GM12872 (cell line): ENCODE measurements around the gene KLHL28.

Source experiments
- TF ChIP-seq, protein P1 (sequence below): IDR thresholded peaks from 3 replicates; pipeline ENCODE4 v1.5.1; 2011; ENCODE audit warnings: low read depth, mild to moderate bottlenecking, low read length, moderate library complexity; ENCODE audit not compliant: insufficient read depth

Gene KLHL28, protein sequence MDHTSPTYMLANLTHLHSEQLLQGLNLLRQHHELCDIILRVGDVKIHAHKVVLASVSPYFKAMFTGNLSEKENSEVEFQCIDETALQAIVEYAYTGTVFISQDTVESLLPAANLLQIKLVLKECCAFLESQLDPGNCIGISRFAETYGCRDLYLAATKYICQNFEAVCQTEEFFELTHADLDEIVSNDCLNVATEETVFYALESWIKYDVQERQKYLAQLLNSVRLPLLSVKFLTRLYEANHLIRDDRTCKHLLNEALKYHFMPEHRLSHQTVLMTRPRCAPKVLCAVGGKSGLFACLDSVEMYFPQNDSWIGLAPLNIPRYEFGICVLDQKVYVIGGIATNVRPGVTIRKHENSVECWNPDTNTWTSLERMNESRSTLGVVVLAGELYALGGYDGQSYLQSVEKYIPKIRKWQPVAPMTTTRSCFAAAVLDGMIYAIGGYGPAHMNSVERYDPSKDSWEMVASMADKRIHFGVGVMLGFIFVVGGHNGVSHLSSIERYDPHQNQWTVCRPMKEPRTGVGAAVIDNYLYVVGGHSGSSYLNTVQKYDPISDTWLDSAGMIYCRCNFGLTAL

DNA sequence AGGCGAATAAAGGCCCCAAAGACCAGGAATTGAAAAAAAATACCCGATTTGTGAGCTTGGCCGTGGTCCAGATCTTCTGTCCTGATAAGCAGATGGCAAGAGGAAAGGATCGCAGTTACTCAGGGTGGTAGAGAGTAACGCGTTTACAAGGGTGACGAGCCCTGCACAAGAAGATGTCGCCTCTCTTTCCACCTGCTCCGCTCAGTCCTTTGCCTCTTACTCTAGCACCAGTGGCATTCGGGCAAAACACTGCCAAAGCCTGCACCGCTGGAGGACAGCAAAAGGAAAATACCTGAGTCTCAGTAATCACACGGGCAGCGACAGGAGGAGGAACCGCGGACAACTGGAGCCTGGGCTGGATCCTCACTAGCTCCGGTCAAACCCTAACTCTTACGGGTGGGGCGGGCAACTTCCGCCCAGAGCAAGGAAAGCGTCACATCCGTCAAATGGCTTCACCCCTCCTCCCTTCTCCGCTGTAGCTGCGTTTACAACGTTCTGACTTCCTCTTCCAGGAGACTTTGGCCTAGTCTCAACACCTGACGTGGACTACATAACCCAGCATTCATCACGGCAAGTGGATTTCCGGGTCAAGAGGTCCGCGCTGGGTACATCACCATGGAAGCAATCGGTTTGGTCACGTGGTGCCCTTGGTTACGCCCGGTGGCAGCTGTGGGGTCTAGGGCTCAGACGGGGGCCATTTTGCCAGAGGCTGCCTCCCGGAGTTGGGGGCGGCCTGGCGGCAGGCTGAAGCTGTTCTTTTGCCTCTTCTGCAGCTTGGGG lies at the start of gene KLHL28, which contains the start of gene TOGARAM1:
Gene KLHL28 (minus strand): TSS at position 394 of the 780 bp plus-strand sequence. CDS start 16,019 bp downstream, outside the sequence.
Gene TOGARAM1 (plus strand): TSS at position 637 of the 780 bp plus-strand sequence. CDS start 232 bp downstream, outside the sequence.
- TF ChIP-seq, protein P1, sequence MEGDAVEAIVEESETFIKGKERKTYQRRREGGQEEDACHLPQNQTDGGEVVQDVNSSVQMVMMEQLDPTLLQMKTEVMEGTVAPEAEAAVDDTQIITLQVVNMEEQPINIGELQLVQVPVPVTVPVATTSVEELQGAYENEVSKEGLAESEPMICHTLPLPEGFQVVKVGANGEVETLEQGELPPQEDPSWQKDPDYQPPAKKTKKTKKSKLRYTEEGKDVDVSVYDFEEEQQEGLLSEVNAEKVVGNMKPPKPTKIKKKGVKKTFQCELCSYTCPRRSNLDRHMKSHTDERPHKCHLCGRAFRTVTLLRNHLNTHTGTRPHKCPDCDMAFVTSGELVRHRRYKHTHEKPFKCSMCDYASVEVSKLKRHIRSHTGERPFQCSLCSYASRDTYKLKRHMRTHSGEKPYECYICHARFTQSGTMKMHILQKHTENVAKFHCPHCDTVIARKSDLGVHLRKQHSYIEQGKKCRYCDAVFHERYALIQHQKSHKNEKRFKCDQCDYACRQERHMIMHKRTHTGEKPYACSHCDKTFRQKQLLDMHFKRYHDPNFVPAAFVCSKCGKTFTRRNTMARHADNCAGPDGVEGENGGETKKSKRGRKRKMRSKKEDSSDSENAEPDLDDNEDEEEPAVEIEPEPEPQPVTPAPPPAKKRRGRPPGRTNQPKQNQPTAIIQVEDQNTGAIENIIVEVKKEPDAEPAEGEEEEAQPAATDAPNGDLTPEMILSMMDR: no peak

DNA sequence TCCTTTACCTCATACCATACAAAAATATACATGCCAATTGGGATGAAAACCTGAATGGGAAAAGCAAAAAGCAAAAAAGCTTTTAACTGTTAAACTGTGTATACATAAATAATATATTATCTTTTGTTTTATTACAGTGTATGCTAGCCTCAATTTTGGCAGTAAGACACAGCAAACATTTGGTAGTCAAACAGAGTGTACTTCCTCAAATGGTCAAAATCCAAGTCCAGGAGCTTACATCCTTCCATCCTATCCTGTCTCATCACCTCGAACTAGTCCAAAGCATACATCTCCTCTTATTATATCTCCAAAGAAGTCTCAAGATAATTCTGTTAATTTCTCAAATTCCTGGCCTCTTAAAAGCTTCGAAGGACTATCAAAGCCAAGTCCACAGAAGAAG lies 42.2 kb upstream of the KLHL28 start:
- TF ChIP-seq, protein P1: no peak

DNA sequence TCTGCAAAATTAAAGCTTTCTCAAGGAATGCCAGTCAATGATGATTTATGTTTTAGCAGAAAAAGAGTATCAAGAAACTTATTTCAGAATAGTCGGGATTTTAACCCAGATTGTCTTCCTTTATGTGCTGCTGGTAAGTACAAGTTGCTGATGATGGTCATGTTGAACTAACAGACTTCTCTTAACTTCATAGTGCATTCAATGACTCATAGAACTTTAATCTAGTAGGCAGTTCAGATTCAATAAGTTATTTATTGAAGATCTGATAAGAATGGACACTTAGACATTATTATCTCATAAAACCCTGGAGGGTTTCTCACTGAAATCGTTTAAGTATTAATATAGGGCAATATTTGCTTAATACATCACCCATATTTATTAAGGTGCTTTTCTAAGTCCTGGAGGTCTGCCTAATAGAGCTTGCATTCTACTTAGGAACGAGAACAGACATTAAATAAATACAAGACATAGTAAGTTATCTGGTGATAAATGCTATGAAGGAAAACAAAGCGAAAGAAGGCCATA lies 34.1 kb upstream of the KLHL28 start:
- TF ChIP-seq, protein P1: no peak

DNA sequence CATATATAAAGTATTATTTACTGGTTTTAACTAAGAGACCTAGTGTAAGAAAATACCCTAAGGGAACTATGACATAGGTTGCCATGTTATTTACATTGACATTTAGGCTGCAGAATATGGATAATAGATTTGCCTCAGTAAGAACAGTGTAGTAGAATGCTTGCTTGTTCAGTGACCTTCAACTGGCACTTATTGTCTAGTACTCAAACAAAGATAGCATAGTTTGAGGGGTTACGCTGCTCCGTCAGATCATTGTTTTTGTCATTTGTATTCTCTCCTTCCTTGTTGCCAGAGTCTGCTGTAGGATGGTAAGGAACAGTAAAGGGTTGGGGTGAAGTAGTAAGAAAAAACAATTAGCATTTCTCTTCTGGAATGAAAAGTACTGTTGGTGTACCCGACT lies 33.4 kb upstream of the KLHL28 start:
- TF ChIP-seq, protein P1: no peak

DNA sequence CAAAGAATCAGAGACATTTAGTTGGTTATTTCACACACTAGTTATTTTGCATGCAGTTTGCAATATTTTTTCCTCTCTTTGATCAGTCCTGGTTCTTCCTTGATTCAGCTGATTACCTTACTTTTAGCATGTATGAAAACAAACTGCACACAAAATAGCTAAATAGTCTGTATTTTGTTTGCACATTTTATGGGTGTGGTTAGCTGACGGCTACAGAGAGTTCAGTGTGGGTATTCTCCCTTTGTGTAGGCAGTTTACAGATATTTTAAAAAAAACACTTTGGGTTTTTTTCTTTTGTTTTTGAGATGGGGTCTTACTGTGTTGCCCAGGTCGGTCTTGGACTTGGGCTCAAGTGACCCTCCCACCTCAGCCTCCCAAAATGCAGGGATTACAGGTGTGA lies 28.8 kb upstream of the KLHL28 start:
- TF ChIP-seq, protein P1: no peak

DNA sequence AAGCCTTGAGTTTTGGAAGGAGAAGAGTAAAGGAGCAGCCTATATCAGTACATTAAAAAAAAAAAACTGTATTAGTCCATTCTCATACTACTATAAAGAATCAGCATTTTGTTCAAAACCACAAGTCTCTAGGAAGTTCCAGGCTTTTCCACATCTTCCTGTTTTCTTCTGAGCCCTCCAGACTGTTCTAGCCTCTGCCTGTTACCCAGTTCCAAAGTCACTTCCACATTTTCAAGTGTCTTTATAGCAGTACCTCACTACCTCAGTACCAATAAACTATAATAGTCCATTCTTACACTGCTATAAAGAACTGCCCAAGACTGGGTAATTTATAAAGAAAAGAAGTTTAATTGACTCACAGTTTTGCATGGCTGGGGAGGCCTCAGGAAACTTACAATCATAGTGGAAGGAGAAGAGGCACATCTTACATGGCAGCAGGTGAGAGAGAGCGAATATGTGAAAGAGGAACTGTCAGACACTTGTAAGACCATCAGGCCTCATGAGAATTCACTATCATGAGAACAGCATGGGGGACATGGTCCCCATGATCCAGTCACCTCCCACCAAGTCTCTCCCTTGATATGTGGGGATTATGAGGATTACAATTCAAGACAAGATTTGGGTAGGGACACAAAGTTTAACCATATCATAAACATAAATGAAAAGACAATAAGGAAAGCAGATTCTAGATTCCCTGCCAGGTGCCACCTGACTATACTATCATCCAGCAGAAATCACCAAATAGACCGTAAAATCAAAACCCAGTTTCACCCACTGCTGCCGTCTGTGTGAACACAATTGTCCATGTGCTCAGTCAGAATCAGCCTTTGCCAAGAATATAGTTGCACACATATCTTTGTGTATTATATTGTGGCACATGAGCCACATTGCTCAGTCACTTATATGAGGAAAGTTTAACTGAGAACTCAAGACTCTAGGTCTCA lies 28.0 kb upstream of the KLHL28 start:
- TF ChIP-seq, protein P1: no peak
